Adipocyte (in vitro differentiated cells): ENCODE results near the gene TLCD3A.

Source experiments
- DNase-seq: peaks from one replicate; pipeline ENCODE4 v3.0.0-alpha.2; 2015; ENCODE audit warnings: low read depth
- H3K27me3 ChIP-seq: replicated peaks from 2 replicates; pipeline ENCODE4 v1.7.0; 2013; ENCODE audit warnings: mild to moderate bottlenecking, low read length, moderate library complexity; ENCODE audit not compliant: control insufficient read depth, insufficient read depth
- H3K36me3 ChIP-seq: 2 replicates; pipeline ENCODE4 v1.7.0; 2013; ENCODE audit warnings: low read length, mild to moderate bottlenecking, moderate library complexity; ENCODE audit not compliant: control insufficient read depth, insufficient read depth, severe bottlenecking
- H3K4me1 ChIP-seq: 2 replicates; pipeline ENCODE4 v1.7.0; 2013; ENCODE audit warnings: mild to moderate bottlenecking, low read length, moderate library complexity; ENCODE audit not compliant: control insufficient read depth, insufficient read depth
- H3K4me3 ChIP-seq: 2 replicates; pipeline ENCODE4 v1.7.0; 2013; ENCODE audit warnings: mild to moderate bottlenecking, low read length, moderate library complexity
- H3K9ac ChIP-seq: 2 replicates; pipeline ENCODE4 v1.7.0; 2013; ENCODE audit warnings: mild to moderate bottlenecking, low read length, moderate library complexity
- H3K9me3 ChIP-seq: 2 replicates; pipeline ENCODE4 v1.7.0; 2013; ENCODE audit warnings: mild to moderate bottlenecking, low read length, moderate library complexity; ENCODE audit not compliant: control insufficient read depth

Gene TLCD3A

DNA sequence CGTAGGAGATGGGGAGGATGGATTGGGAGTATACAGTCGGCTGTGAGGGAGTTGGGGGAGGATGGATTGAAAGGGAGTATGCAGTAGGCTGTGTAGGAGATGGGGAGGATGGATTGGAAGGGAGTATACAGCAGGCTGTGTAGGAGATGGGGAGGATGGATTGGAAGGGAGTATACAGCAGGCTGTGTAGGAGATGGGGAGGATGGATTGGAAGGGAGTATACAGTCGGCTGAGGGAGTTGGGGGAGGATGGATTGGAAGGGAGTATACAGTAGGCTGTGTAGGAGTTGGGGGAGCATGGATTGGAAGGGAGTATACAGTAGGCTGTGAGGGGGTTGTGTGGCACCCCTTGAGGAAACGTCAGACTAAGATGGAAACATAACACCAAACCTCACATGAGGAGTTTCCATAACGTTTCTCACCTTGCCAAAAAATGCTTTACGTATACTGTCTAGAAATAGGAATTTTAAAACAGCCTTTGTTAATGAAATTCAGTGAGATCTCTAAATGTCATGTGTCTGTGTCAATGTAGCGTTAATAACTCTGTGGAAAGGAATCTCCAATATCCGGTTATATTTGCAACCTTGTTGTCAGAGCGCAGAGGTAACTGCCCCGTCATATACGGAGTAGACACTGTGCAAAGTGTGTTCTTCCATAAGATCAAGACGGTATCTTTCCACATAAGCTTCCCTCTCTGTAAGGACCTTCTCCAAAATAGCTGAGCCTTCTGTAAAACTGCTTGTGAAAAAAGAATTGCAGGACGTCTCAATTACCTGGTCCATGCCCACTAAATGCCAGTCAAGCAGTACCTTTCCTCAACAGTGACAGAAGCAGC is 11.5 kb upstream of the TLCD3A start:
- DNase-seq = no peak
- peaks cover 3% of the 10 kb centered on the region for H3K4me1 ChIP-seq
- no peak overlapping the region for H3K9ac ChIP-seq
- no peaks in the 10 kb centered on the region for H3K36me3 ChIP-seq
- no peaks in the 10 kb centered on the region for H3K27me3 ChIP-seq
- H3K4me3 ChIP-seq = no peak overlapping the region
- H3K9me3 ChIP-seq = no peaks in the 10 kb centered on the region

DNA sequence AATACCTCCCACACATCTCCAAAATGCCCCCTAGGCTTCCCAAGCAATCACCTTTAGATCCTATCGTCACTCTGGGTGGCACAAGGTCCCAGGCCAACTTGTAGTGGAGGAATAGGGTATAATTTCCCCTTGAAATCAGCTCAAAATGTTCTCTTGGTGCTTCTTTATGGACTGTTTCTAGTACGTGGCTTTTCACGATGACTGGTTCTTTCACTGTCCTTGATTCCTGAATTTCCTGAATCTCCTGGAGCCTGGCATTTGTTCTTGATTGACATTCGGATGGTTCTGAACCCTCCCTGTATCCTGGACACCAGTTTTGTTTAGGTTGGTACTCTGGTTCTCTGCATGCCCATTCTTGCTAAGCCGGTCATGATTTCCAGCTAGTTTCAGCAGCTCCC is 10.9 kb upstream of the TLCD3A start:
- no peak overlapping the region for H3K4me3 ChIP-seq
- no peaks in the 10 kb centered on the region for H3K36me3 ChIP-seq
- peaks cover 1% of the 10 kb centered on the region for H3K4me1 ChIP-seq
- H3K27me3 ChIP-seq = no peaks in the 10 kb centered on the region
- DNase-seq = no peak
- no peaks in the 10 kb centered on the region for H3K9me3 ChIP-seq
- no peak overlapping the region for H3K9ac ChIP-seq

GRCh38 chr17:725084-725483 is 7.3 kb upstream of the TLCD3A start:
- no peak for DNase-seq
- Histone ChIP-seq H3K36me3 (no peaks in the 10 kb centered on the region), H3K4me1 (no peaks in the 10 kb centered on the region), H3K4me3 (no peak overlapping the region), H3K27me3 (no peaks in the 10 kb centered on the region), H3K9me3 (no peaks in the 10 kb centered on the region), H3K9ac (no peak overlapping the region)

DNA sequence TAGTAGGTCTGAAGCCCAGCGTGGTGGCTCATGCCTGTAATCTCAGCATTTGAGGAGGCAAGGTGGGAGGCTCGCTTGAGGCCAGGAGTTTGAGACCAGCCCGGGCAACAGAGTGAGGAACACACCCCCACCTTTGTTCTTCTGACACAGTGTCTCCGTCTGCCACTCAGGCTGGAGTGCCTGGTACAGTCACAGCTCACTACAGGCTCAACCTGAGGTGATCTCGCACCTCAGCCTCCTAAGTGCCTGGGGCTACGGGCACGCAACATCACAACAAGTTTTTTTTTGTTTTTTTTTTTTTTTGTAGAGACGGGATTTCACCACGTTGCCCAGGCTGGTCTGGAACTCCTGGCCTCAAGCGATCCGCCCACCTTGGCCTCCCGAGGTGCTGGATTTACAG is 6.7 kb upstream of the TLCD3A start:
- no peak for DNase-seq
- H3K9ac ChIP-seq = no peak overlapping the region
- H3K9me3 ChIP-seq = no peaks in the 10 kb centered on the region
- H3K4me1 ChIP-seq = no peaks in the 10 kb centered on the region
- no peak overlapping the region for H3K4me3 ChIP-seq
- H3K36me3 ChIP-seq = no peaks in the 10 kb centered on the region
- no peaks in the 10 kb centered on the region for H3K27me3 ChIP-seq

- no peak for DNase-seq
- Histone ChIP-seq H3K4me1 (no peaks in the 10 kb centered on the region), H3K27me3 (no peaks in the 10 kb centered on the region), H3K4me3 (no peak overlapping the region), H3K9me3 (no peaks in the 10 kb centered on the region), H3K9ac (no peak overlapping the region), H3K36me3 (no peaks in the 10 kb centered on the region)
These were observed 6.0 kb upstream of the TLCD3A start for GRCh38 chr17:726271-726919.

DNA sequence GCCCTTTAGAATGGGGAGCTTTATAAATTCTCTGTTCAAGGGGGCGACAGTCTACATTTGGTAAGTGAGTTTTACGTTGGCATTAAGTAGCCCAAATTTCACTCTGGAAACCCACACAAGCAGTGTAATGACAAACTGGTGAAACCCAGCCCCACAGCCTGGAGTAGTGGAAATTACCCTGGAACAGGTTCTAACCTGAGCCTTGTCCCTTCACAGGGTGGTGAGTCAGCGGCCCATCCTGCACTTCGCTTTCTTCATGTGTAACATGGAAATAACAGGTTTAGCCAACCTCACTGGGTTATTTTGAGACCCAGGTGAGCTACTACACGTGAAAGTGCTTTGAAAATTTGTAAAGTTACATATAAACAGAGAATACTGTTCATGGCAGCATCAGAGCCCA is 3.5 kb upstream of the TLCD3A start:
- Histone ChIP-seq H3K9ac (no peak overlapping the region), H3K4me1 (peaks cover 7% of the 10 kb centered on the region), H3K27me3 (no peaks in the 10 kb centered on the region), H3K4me3 (no peak overlapping the region), H3K9me3 (no peaks in the 10 kb centered on the region), H3K36me3 (no peaks in the 10 kb centered on the region)
- DNase-seq = no peak

DNA sequence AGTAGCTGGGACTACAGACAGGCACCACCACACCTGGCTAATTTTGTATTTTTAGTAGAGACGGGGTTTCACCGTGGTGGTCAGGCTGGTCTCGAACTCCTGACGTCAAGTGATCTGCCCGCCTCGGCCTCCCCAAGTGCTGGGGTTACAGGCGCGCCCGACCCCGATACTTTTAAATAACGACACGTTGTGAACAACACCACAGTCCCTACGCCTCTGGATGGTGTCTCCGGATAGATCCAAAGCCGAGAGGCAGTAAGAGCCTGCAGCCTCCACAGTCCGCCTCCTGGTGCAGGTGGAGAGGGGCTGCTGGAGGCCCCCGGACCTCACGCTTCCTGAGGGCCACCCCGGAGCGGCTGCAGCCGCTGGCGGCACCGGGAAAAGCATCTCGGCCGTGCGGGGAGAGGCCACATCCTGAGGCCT is 741 bp upstream of the TLCD3A start:
- Histone ChIP-seq H3K9me3 (no peaks in the 10 kb centered on the region), H3K27me3 (no peaks in the 10 kb centered on the region), H3K4me3 (peak overlapping the region; percentile 86), H3K36me3 (peaks cover 3% of the 10 kb centered on the region), H3K9ac (peak overlapping the region; percentile 86), H3K4me1 (peaks cover 7% of the 10 kb centered on the region)
- no peak for DNase-seq

DNA sequence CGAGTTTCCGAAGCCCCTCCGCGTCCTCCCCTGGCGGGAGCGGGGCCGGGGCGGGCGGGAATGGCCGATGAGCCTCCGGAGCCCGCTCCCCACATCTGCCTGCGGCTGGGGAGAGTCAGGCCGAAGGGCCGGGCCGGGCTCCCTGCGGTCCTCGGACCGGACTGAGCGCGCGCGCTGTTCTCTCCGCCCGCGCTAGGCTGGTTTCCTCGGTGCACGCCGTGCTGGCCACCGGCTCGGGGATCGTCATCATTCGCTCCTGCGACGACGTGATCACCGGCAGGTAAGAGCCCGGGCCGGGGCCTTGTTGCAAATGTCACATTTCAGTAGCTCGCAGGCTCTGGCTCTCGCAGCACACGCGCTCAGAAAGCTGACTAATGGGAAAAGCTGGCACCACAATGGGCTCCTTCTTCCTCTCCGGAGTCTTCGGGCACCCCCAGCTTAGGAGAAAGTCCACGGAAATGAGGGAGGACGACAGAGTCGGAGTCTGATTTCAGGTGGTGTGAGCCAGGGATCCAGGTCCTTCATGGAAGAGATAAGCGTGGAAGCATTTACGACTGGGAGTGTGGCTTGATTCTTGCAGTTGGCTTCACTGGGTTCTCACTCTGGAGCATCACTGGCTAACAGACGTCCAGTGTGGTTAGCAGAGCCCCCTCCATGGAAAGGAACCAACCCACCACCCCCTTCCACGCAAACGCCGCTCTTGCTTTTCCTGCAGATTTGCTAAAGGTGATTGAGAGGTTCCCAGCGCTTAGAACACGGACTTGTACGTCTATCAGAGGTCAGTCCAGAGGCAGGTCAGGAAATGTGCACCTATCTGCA is 715 bp downstream of the TLCD3A start:
- peaks cover 7% of the 10 kb centered on the region for H3K4me1 ChIP-seq
- H3K9ac ChIP-seq = peak overlapping the region; percentile 75
- peak; percentile 71 for DNase-seq
- H3K36me3 ChIP-seq = peaks cover 7% of the 10 kb centered on the region
- H3K9me3 ChIP-seq = no peaks in the 10 kb centered on the region
- no peaks in the 10 kb centered on the region for H3K27me3 ChIP-seq
- H3K4me3 ChIP-seq = peak overlapping the region; percentile 77

- no peak for DNase-seq
- Histone ChIP-seq H3K27me3 (no peaks in the 10 kb centered on the region), H3K4me3 (peak overlapping the region; percentile 77), H3K9ac (peak overlapping the region; percentile 75), H3K4me1 (peaks cover 7% of the 10 kb centered on the region), H3K9me3 (no peaks in the 10 kb centered on the region), H3K36me3 (peaks cover 12% of the 10 kb centered on the region)
These were observed 1.3 kb downstream of the TLCD3A start for GRCh38 chr17:733743-734142.

DNA sequence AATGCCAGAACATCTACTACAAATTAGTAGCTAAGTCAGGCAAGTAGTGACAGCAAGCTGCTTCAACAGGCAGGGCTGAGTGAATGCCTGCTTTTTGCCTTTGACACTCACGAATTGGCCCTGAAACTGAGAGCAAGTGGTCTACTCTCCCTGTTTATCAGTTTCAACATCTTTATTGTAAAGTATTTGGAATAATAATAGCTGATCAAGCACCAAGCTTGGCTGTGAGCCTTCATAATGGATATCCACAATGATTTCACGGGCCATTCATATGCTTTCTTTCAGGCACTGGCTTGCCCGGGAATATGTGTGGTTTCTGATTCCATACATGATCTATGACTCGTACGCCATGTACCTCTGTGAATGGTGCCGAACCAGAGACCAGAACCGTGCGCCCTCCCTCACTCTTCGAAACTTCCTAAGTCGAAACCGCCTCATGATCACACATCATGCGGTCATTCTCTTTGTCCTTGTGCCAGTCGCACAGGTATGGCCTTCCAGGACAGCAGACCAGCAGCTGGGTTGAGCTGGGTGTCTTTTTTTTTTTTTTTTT is 5.2 kb downstream of the TLCD3A start:
- no peaks in the 10 kb centered on the region for H3K9me3 ChIP-seq
- H3K4me1 ChIP-seq = peaks cover 13% of the 10 kb centered on the region
- H3K9ac ChIP-seq = no peak overlapping the region
- DNase-seq = no peak
- H3K4me3 ChIP-seq = no peak overlapping the region
- H3K27me3 ChIP-seq = no peaks in the 10 kb centered on the region
- H3K36me3 ChIP-seq = peaks cover 39% of the 10 kb centered on the region
